K562 (cell line): ENCODE results near the gene LMBR1L. TPM values are rescaled to one million over a fixed set of nuclear protein-coding genes. Genes with fewer than 3 reads are reported as not detected.

Experiments
- FOXK1 ChIP-seq: sonication (generic); formaldehyde crosslinking; IDR thresholded peaks from 2 replicates; pipeline ENCODE4 v1.8.0; 2022; ENCODE audit warnings: missing genetic modification reagents, mild to moderate bottlenecking, borderline replicate concordance
- MAZ ChIP-seq, 2 experiments: fragments of 450-650 bp in 1 of 2; sonication (generic) in 1 of 2; formaldehyde crosslinking; IDR thresholded peaks in 1 of 2; conservative IDR thresholded peaks in 1 of 2; 2 replicates each; pipeline versions ENCODE4 v1.4.0 to v1.5.0; 2020; ENCODE audit warnings: mild to moderate bottlenecking in 1 of 2, missing genetic modification reagents in 1 of 2
- polyA plus RNA-seq, 8 experiments: library from polyadenylated mRNA; depleted of rRNA in 4 of 8; stranded (reverse) in 5 of 8; unstranded in 3 of 8; fragments of >200 nt; fragmentation: Nextera tagmentation in 2 of 8; fragmentation: Illumina TruSeq in 1 of 8; extraction: Ambion mirVana in 2 of 8; extraction: Trizol in 1 of 8; gene quantifications; 2 replicates each; pipeline versions ENCODE4 v1.2.1 to v1.2.3, GENCODE V29; 2011 to 2014; ENCODE audit warnings: inconsistent platforms in 1 of 8, missing spikeins in 1 of 8
- total RNA-seq, 7 experiments: library from RNA; depleted of rRNA in 6 of 7; stranded (reverse); fragments of >200 nt in 6 of 7; fragmentation: Illumina TruSeq in 2 of 7; extraction: Trizol in 2 of 7; gene quantifications; 2 replicates each; pipeline versions ENCODE4 v1.2.1 to v1.2.3, GENCODE V29; 2011 to 2021; ENCODE audit warnings: low replicate concordance in 1 of 7
- TF ChIP-seq, protein P1 (sequence below): conservative IDR thresholded peaks from 2 replicates; pipeline ENCODE4 v1.6.1; 2011; ENCODE audit warnings: low read depth, mild to moderate bottlenecking, low read length; ENCODE audit not compliant: control insufficient read depth
- TF ChIP-seq, protein P2 (sequence below): fragments of 250-450 bp; sonication (Bioruptor Pico); IDR thresholded peaks from 2 replicates; pipeline ENCODE4 v1.4.0; 2020; ENCODE audit warnings: mild to moderate bottlenecking

Gene LMBR1L
- total and polyA plus RNA-seq, 9 of the 15 experiments (the other 6 are each of a cell fraction or from before 2014, with no cell fraction given), result 2.5 to 57.0 (median 31.1) TPM

DNA sequence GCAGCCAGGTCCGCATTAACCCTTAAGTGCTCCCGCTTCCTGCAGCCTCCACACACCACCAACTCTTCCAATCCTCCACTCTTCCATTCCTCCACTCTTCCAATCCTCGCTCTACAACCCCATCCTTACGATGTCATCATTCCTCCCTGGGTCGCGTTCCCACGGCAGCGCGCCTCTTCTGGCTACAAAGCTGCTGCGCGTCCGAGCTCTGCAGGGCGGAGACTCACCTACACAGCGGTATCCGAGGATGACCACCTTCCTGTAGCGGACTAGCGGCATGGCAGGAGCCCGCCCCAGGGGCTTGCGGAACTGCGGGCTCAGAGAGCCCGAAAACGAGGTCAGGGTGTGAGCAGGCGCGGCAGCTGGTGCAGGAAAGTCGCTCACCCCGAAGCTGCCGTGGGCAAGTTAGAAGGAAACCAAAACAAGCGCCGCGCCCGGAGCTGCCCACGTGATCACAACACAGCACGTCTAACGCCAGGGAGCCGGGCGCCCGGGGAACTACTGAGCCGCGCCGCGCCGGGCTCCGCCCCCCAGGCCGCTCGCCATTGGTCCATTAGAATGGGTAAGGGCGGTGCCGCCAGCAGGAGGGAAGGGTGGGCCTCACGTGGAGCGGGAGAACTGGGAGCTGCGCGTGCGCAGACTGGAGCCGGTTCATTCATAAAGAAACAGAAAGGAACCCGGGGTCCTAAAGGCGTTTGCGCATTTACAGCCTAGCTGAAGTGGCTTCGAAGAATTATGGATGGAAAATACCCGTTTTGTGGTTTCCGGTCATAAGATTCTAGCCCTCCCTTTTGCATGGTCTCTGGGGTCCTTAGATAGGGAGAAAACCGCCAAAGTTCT lies 40.9 kb downstream of the LMBR1L start, which contains the start of gene RHEBL1 (continued):
- TF ChIP-seq MAZ (CRISPR knock-in tag; conservative IDR thresholded peaks at IDR 0.05 in 1 of 2, IDR thresholded peaks at IDR 0.05 in 1 of 2), result peak in 1 of 2 experiments; percentile 59; a peak in 2 of 4 replicates
- TF ChIP-seq, protein P1, sequence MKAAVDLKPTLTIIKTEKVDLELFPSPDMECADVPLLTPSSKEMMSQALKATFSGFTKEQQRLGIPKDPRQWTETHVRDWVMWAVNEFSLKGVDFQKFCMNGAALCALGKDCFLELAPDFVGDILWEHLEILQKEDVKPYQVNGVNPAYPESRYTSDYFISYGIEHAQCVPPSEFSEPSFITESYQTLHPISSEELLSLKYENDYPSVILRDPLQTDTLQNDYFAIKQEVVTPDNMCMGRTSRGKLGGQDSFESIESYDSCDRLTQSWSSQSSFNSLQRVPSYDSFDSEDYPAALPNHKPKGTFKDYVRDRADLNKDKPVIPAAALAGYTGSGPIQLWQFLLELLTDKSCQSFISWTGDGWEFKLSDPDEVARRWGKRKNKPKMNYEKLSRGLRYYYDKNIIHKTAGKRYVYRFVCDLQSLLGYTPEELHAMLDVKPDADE, result no peak; the same call in 1 of the 2 replicates
- TF ChIP-seq, protein P2, sequence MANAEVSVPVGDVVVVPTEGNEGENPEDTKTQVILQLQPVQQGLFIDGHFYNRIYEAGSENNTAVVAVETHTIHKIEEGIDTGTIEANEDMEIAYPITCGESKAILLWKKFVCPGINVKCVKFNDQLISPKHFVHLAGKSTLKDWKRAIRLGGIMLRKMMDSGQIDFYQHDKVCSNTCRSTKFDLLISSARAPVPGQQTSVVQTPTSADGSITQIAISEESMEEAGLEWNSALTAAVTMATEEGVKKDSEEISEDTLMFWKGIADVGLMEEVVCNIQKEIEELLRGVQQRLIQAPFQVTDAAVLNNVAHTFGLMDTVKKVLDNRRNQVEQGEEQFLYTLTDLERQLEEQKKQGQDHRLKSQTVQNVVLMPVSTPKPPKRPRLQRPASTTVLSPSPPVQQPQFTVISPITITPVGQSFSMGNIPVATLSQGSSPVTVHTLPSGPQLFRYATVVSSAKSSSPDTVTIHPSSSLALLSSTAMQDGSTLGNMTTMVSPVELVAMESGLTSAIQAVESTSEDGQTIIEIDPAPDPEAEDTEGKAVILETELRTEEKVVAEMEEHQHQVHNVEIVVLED (CRISPR knock-in tag), result peak; percentile 60
- TF ChIP-seq FOXK1, result 0 out of 2 replicates have a peak, but pooled peaks have one; percentile 17
- TF ChIP-seq, all 486 proteins: peak for 126
